Subcutaneous adipose tissue (tissue), 4 donors: ENCODE data around the gene YAF2. TPM values are rescaled to one million over a fixed set of nuclear protein-coding genes. Genes with fewer than 3 reads are reported as not detected.

ENCODE experiments used
- total RNA-seq, 4 donors: library from RNA; depleted of rRNA; stranded (reverse); fragments of >200 nt; gene quantifications; one replicate each; pipeline ENCODE4 v1.1.0, GENCODE V29; 2016
- TF ChIP-seq, protein P1 (sequence below): fragments of 450-650 bp; IDR thresholded peaks from one replicate; pipeline ENCODE4 v1.5.1; 2016; ENCODE audit warnings: low read depth, mild to moderate bottlenecking, control low read depth, antibody characterized with exemption, moderate library complexity

YAF2 gene
- total RNA-seq, 4 donors from 2014 or later = 30.6 to 51.6 (median 41.6) TPM

GRCh38 chr12:42161529-42161928, 76.5 kb downstream of the YAF2 start:
- TF ChIP-seq, protein P1, sequence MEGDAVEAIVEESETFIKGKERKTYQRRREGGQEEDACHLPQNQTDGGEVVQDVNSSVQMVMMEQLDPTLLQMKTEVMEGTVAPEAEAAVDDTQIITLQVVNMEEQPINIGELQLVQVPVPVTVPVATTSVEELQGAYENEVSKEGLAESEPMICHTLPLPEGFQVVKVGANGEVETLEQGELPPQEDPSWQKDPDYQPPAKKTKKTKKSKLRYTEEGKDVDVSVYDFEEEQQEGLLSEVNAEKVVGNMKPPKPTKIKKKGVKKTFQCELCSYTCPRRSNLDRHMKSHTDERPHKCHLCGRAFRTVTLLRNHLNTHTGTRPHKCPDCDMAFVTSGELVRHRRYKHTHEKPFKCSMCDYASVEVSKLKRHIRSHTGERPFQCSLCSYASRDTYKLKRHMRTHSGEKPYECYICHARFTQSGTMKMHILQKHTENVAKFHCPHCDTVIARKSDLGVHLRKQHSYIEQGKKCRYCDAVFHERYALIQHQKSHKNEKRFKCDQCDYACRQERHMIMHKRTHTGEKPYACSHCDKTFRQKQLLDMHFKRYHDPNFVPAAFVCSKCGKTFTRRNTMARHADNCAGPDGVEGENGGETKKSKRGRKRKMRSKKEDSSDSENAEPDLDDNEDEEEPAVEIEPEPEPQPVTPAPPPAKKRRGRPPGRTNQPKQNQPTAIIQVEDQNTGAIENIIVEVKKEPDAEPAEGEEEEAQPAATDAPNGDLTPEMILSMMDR = no peak

DNA sequence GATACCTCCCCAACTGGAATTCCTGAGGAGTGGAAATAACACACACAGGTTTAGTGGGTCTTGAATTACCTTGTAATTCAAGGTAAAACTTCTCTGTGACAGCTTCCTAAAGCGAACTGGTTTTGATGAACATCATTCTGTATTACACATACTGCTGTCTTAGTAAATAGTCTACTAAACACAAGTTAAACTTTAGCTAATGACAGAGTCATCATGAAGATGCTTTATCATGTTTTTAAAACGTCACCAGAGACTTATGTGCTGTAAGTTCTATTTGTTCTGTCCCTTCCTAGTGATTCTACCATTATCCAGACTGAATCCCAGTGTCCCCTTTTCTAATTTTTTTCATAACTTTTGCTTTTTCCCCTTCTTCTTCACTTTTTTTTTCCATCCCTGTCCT, 81.8 kb downstream of the YAF2 start:
- TF ChIP-seq, protein P1 = no peak

GRCh38 chr12:42145552-42146215, 92.4 kb downstream of the YAF2 start:
- TF ChIP-seq, protein P1 = no peak

DNA sequence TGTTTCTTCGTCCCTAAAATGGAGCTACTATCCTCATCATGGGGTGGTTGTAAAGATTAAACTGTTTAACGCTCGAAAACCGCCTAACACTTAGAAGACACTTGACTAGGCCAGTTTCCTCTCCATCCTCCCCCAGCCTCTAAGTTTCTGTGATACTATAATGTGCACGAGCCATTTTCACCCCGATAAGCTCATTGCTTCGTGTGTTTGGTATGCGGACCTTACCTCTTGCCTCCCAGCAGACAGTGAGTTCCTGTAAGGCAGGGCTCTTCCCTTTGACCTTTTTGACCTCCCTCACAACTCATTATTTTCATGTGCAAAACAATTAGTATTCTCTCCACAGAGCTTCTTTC, 92.9 kb downstream of the YAF2 start:
- TF ChIP-seq, protein P1 = no peak

- TF ChIP-seq, protein P1 = no peak
Measured at GRCh38 chr12:42144408-42145196, 93.4 kb downstream of the YAF2 start, which contains the start of gene GXYLT1. GXYLT1 (minus strand) TSS chr12:42144874; CDS start chr12:42144646, 228 bp downstream.

GRCh38 chr12:42144158-42144407, 94.0 kb downstream of the YAF2 start:
- TF ChIP-seq, protein P1 = no peak

GRCh38 chr12:42143452-42144157, 94.4 kb downstream of the YAF2 start:
- TF ChIP-seq, protein P1 = no peak
